IMR-90 (cell line): ENCODE results near the gene TAS2R10. TPM values are rescaled to one million over a fixed set of nuclear protein-coding genes. Genes with fewer than 3 reads are reported as not detected.

Experiments used
- ATAC-seq: fragments of 200-7000 bp; cut with Tn5 transposase; 2 replicates; pipeline ENCODE4 v1.9.1; 2020; ENCODE audit warnings: low read depth, mild to moderate bottlenecking, moderate library complexity
- BruUV-seq: library from RNA; stranded (reverse); fragments of 400-500 nt; replicated peaks from 2 replicates; lab custom pipeline; 2021; lab: Mats Ljungman, UMichigan
- CTCF ChIA-PET: fragments of 300-600 bp; formaldehyde crosslinking; extraction: SDS; loops from one replicate; lab custom pipeline; 2021; ENCODE audit warnings: antibody characterized with exemption; lab: Yijun Ruan, JAX
- POLR2A ChIA-PET: fragments of 300-600 bp; sonication (Branson Sonifier 250); formaldehyde crosslinking; loops from one replicate; lab custom pipeline; 2022; ENCODE audit warnings: antibody characterized with exemption; ENCODE audit not compliant: unreplicated experiment; lab: Charles Lee
- DNase-seq: peaks from one replicate; pipeline ENCODE4 v3.0.0; 2013
- H2AFZ ChIP-seq: replicated peaks from 2 replicates; pipeline ENCODE3; 2013; ENCODE audit warnings: low read length, mild to moderate bottlenecking; ENCODE audit not compliant: poor library complexity
- H2AK5ac ChIP-seq: 2 replicates; pipeline ENCODE4 v1.6.1; 2013; ENCODE audit warnings: low read depth, low read length, inconsistent platforms
- H2AK9ac ChIP-seq: replicated peaks from 2 replicates; pipeline ENCODE3; 2013; ENCODE audit warnings: mild to moderate bottlenecking, low read depth, low read length, moderate library complexity; ENCODE audit not compliant: poor library complexity
- H2BK120ac ChIP-seq: 2 replicates; pipeline ENCODE4 v1.6.1; 2013; ENCODE audit warnings: low read depth, low read length, inconsistent platforms
- H2BK15ac ChIP-seq: 3 replicates; pipeline ENCODE4 v1.6.1; 2013; ENCODE audit warnings: low read depth, low read length, inconsistent platforms
- H2BK20ac ChIP-seq: 2 replicates; pipeline ENCODE4 v1.6.1; 2013; ENCODE audit warnings: low read depth, mild to moderate bottlenecking, inconsistent platforms, low read length, moderate library complexity
- H2BK5ac ChIP-seq: 2 replicates; pipeline ENCODE4 v1.6.1; 2013; ENCODE audit warnings: mild to moderate bottlenecking, low read depth, low read length, inconsistent platforms; ENCODE audit not compliant: poor library complexity, severe bottlenecking
- H3K14ac ChIP-seq: replicated peaks from 2 replicates; pipeline ENCODE4 v1.6.1; 2013; ENCODE audit warnings: low read depth, low read length, inconsistent platforms
- H3K18ac ChIP-seq: 2 replicates; pipeline ENCODE4 v1.6.1; 2013; ENCODE audit warnings: low read depth, low read length, control low read depth
- H3K23ac ChIP-seq: 2 replicates; pipeline ENCODE4 v1.6.1; 2013; ENCODE audit warnings: low read depth, low read length, inconsistent platforms
- H3K27ac ChIP-seq: 2 replicates; pipeline ENCODE4 v1.5.1; 2013; ENCODE audit warnings: mild to moderate bottlenecking, control low read depth, low read length; ENCODE audit not compliant: insufficient read depth
- H3K27me3 ChIP-seq: 2 replicates; pipeline ENCODE4 v1.6.1; 2013; ENCODE audit warnings: low read length; ENCODE audit not compliant: control insufficient read depth, insufficient read depth
- H3K36me3 ChIP-seq: 2 replicates; pipeline ENCODE4 v1.6.1; 2013; ENCODE audit warnings: low read length, mixed read lengths; ENCODE audit not compliant: control insufficient read depth, insufficient read depth
- H3K4ac ChIP-seq: 2 replicates; pipeline ENCODE4 v1.6.1; 2013; ENCODE audit warnings: low read depth, low read length, inconsistent platforms
- H3K4me1 ChIP-seq: 2 replicates; pipeline ENCODE4 v1.6.1; 2013; ENCODE audit warnings: low read length, mixed read lengths; ENCODE audit not compliant: control insufficient read depth, insufficient read depth
- H3K4me2 ChIP-seq: 2 replicates; pipeline ENCODE4 v1.6.1; 2013; ENCODE audit warnings: low read depth, mild to moderate bottlenecking, control low read depth, low read length, moderate library complexity
- H3K4me3 ChIP-seq: 2 replicates; pipeline ENCODE4 v1.5.1; 2013; ENCODE audit warnings: low read depth, mild to moderate bottlenecking, control low read depth, low read length, moderate library complexity; ENCODE audit not compliant: insufficient read depth
- H3K56ac ChIP-seq: 2 replicates; pipeline ENCODE4 v1.6.1; 2013; ENCODE audit warnings: low read length, inconsistent platforms; ENCODE audit not compliant: insufficient read depth; ENCODE audit errors: extremely low read depth
- H3K79me1 ChIP-seq, 2 experiments: 2 replicates each; pipeline ENCODE4 v1.6.1; 2013; ENCODE audit warnings: low read length in 2 of 2, inconsistent platforms in 1 of 2, low read depth in 1 of 2
- H3K9ac ChIP-seq: 2 replicates; pipeline ENCODE4 v1.6.1; 2013; ENCODE audit warnings: low read depth, low read length, control low read depth
- H3K9me1 ChIP-seq: 2 replicates; pipeline ENCODE4 v1.6.1; 2013; ENCODE audit warnings: low read length, inconsistent platforms; ENCODE audit not compliant: insufficient read depth
- H3K9me3 ChIP-seq: 2 replicates; pipeline ENCODE4 v1.6.1; 2013; ENCODE audit warnings: low read length; ENCODE audit not compliant: control insufficient read depth, insufficient read depth
- H4K20me1 ChIP-seq: 2 replicates; pipeline ENCODE4 v1.6.1; 2013; ENCODE audit warnings: low read length, inconsistent platforms; ENCODE audit not compliant: insufficient read depth
- H4K5ac ChIP-seq: 2 replicates; pipeline ENCODE4 v1.6.1; 2013; ENCODE audit warnings: mild to moderate bottlenecking, low read depth, low read length, control low read depth
- H4K8ac ChIP-seq, 2 experiments: 2 replicates each; pipeline ENCODE4 v1.6.1; 2013; ENCODE audit warnings: low read depth in 2 of 2, low read length in 2 of 2, control low read depth in 1 of 2, inconsistent platforms in 1 of 2
- H4K91ac ChIP-seq: 2 replicates; pipeline ENCODE4 v1.6.1; 2013; ENCODE audit warnings: low read depth, low read length, inconsistent platforms; ENCODE audit not compliant: insufficient read depth
- BHLHE40 ChIP-seq: fragments of 150-350 bp; IDR thresholded peaks from 2 replicates; pipeline ENCODE4 v1.6.1; 2016; ENCODE audit warnings: mild to moderate bottlenecking, low read depth, low read length
- WGBS, 2 experiments: methylation state at CpG; one replicate each; pipeline versions ENCODE4 v1.1.5 to v1.1.7; 2013; ENCODE audit warnings: missing lambda C conversion rate in 2 of 2; ENCODE audit not compliant: insufficient read length in 1 of 2; ENCODE audit errors: extremely low coverage in 2 of 2; 5-methylcytosine and 5-hydroxymethylcytosine counted together
- dilution Hi-C: fragments of 300-500 bp; cut with HindIII; formaldehyde crosslinking; loops from one replicate; pipeline ENCODE4 v1.14.3; 2018; ENCODE audit warnings: low sequenced_read_pairs; ENCODE audit not compliant: unreplicated experiment
- in situ Hi-C: fragments of 300-500 bp; cut with MboI; formaldehyde crosslinking; loops from 3 replicates; pipeline ENCODE4 v1.14.3; 2019; ENCODE audit warnings: low sequenced_read_pairs, inconsistent platforms, mixed read lengths
- intact Hi-C: fragments of 100-400 bp; cut with micrococcal nuclease; formaldehyde crosslinking; loops from 2 replicates; pipeline ENCODE4 v1.10.0; 2022
- polyA plus RNA-seq, 3 experiments: library from polyadenylated mRNA; depleted of rRNA; stranded (reverse); fragments of >200 nt; gene quantifications; 2 replicates each; pipeline ENCODE4 v1.2.3, GENCODE V29; 2012; ENCODE audit warnings: low replicate concordance in 1 of 3
- total RNA-seq: library from RNA; depleted of rRNA; stranded (reverse); fragments of >200 nt; gene quantifications from 2 replicates; pipeline ENCODE4 v1.2.3, GENCODE V29; 2012

Gene TAS2R10
- total and polyA plus RNA-seq, 2 of the 4 experiments (the other 2 are of a cell fraction): 0.07 to 0.36 TPM

GRCh38 chr12:10807186-10807585 is 19.0 kb downstream of the TAS2R10 start, which contains the start of gene TAS2R8:
TSS of gene TAS2R8 (minus strand) at chr12:10807286. CDS start at chr12:10806980, 306 bp downstream.
- Histone ChIP-seq H4K8ac (no peak within 1 kb of the TSS), H3K56ac (no peak within 1 kb of the TSS), H2BK5ac (no peak within 1 kb of the TSS), H3K23ac (no peak within 1 kb of the TSS), H3K36me3 (no peaks in the 10 kb centered on the region), H3K4me3 (no peak within 1 kb of the TSS), H3K27me3 (no peaks in the 10 kb centered on the region; the same call in 1 of the 2 replicates), H3K9me1 (no peaks in the 10 kb centered on the region), H2BK20ac (no peak within 1 kb of the TSS), H2AK9ac (no peak within 1 kb of the TSS), H3K14ac (no peak within 1 kb of the TSS), H3K4me1 (no peaks in the 10 kb centered on the region), H4K20me1 (no peaks in the 10 kb centered on the region), H2BK15ac (no peak within 1 kb of the TSS), H2AFZ (no peak within 1 kb of the TSS), H3K4ac (no peak within 1 kb of the TSS), H3K9ac (no peak within 1 kb of the TSS), H2AK5ac (no peak within 1 kb of the TSS), H3K18ac (no peak within 1 kb of the TSS), H3K79me1 (no peaks in the 10 kb centered on the region), H3K4me2 (no peak within 1 kb of the TSS), H3K27ac (no peak within 1 kb of the TSS), H4K91ac (no peak within 1 kb of the TSS), H4K5ac (no peak within 1 kb of the TSS), H2BK120ac (no peak within 1 kb of the TSS), H3K9me3 (no peaks in the 10 kb centered on the region)
- in situ Hi-C loops: no loop called here
- TF ChIP-seq BHLHE40: no peak
- CTCF ChIA-PET: no interaction called here
- intact Hi-C loops: no loop called here
- DNase-seq: no peak
- no peak for ATAC-seq
- dilution Hi-C loops: no loop called here
- no TSS peak for BruUV-seq
- POLR2A ChIA-PET: no interaction called here
- no CpG with 5 or more reads among the region's 1 CpG for WGBS, 2 experiments
